IMR-90 (cell line): Measurements from ENCODE around the gene ETV3L. TPM values are rescaled to one million over a fixed set of nuclear protein-coding genes. Genes with fewer than 3 reads are reported as not detected.

Experiments used
- ATAC-seq: fragments of 200-7000 bp; cut with Tn5 transposase; 2 replicates; pipeline ENCODE4 v1.9.1; 2020; ENCODE audit warnings: low read depth, mild to moderate bottlenecking, moderate library complexity
- BruUV-seq: library from RNA; stranded (reverse); fragments of 400-500 nt; replicated peaks from 2 replicates; lab custom pipeline; 2021; lab: Mats Ljungman, UMichigan
- CTCF ChIA-PET: fragments of 300-600 bp; formaldehyde crosslinking; extraction: SDS; loops from one replicate; lab custom pipeline; 2021; ENCODE audit warnings: antibody characterized with exemption; lab: Yijun Ruan, JAX
- POLR2A ChIA-PET: fragments of 300-600 bp; sonication (Branson Sonifier 250); formaldehyde crosslinking; loops from one replicate; lab custom pipeline; 2022; ENCODE audit warnings: antibody characterized with exemption; ENCODE audit not compliant: unreplicated experiment; lab: Charles Lee
- DNase-seq: peaks from one replicate; pipeline ENCODE4 v3.0.0; 2013
- H2AFZ ChIP-seq: replicated peaks from 2 replicates; pipeline ENCODE3; 2013; ENCODE audit warnings: low read length, mild to moderate bottlenecking; ENCODE audit not compliant: poor library complexity
- H2AK5ac ChIP-seq: 2 replicates; pipeline ENCODE4 v1.6.1; 2013; ENCODE audit warnings: low read depth, low read length, inconsistent platforms
- H2AK9ac ChIP-seq: replicated peaks from 2 replicates; pipeline ENCODE3; 2013; ENCODE audit warnings: mild to moderate bottlenecking, low read depth, low read length, moderate library complexity; ENCODE audit not compliant: poor library complexity
- H2BK120ac ChIP-seq: 2 replicates; pipeline ENCODE4 v1.6.1; 2013; ENCODE audit warnings: low read depth, low read length, inconsistent platforms
- H2BK15ac ChIP-seq: 3 replicates; pipeline ENCODE4 v1.6.1; 2013; ENCODE audit warnings: low read depth, low read length, inconsistent platforms
- H2BK20ac ChIP-seq: 2 replicates; pipeline ENCODE4 v1.6.1; 2013; ENCODE audit warnings: low read depth, mild to moderate bottlenecking, inconsistent platforms, low read length, moderate library complexity
- H2BK5ac ChIP-seq: 2 replicates; pipeline ENCODE4 v1.6.1; 2013; ENCODE audit warnings: mild to moderate bottlenecking, low read depth, low read length, inconsistent platforms; ENCODE audit not compliant: poor library complexity, severe bottlenecking
- H3K14ac ChIP-seq: replicated peaks from 2 replicates; pipeline ENCODE4 v1.6.1; 2013; ENCODE audit warnings: low read depth, low read length, inconsistent platforms
- H3K18ac ChIP-seq: 2 replicates; pipeline ENCODE4 v1.6.1; 2013; ENCODE audit warnings: low read depth, low read length, control low read depth
- H3K23ac ChIP-seq: 2 replicates; pipeline ENCODE4 v1.6.1; 2013; ENCODE audit warnings: low read depth, low read length, inconsistent platforms
- H3K27ac ChIP-seq: 2 replicates; pipeline ENCODE4 v1.5.1; 2013; ENCODE audit warnings: mild to moderate bottlenecking, control low read depth, low read length; ENCODE audit not compliant: insufficient read depth
- H3K27me3 ChIP-seq: 2 replicates; pipeline ENCODE4 v1.6.1; 2013; ENCODE audit warnings: low read length; ENCODE audit not compliant: control insufficient read depth, insufficient read depth
- H3K36me3 ChIP-seq: 2 replicates; pipeline ENCODE4 v1.6.1; 2013; ENCODE audit warnings: low read length, mixed read lengths; ENCODE audit not compliant: control insufficient read depth, insufficient read depth
- H3K4ac ChIP-seq: 2 replicates; pipeline ENCODE4 v1.6.1; 2013; ENCODE audit warnings: low read depth, low read length, inconsistent platforms
- H3K4me1 ChIP-seq: 2 replicates; pipeline ENCODE4 v1.6.1; 2013; ENCODE audit warnings: low read length, mixed read lengths; ENCODE audit not compliant: control insufficient read depth, insufficient read depth
- H3K4me2 ChIP-seq: 2 replicates; pipeline ENCODE4 v1.6.1; 2013; ENCODE audit warnings: low read depth, mild to moderate bottlenecking, control low read depth, low read length, moderate library complexity
- H3K4me3 ChIP-seq: 2 replicates; pipeline ENCODE4 v1.5.1; 2013; ENCODE audit warnings: low read depth, mild to moderate bottlenecking, control low read depth, low read length, moderate library complexity; ENCODE audit not compliant: insufficient read depth
- H3K56ac ChIP-seq: 2 replicates; pipeline ENCODE4 v1.6.1; 2013; ENCODE audit warnings: low read length, inconsistent platforms; ENCODE audit not compliant: insufficient read depth; ENCODE audit errors: extremely low read depth
- H3K79me1 ChIP-seq, 2 experiments: 2 replicates each; pipeline ENCODE4 v1.6.1; 2013; ENCODE audit warnings: low read length in 2 of 2, inconsistent platforms in 1 of 2, low read depth in 1 of 2
- H3K9ac ChIP-seq: 2 replicates; pipeline ENCODE4 v1.6.1; 2013; ENCODE audit warnings: low read depth, low read length, control low read depth
- H3K9me1 ChIP-seq: 2 replicates; pipeline ENCODE4 v1.6.1; 2013; ENCODE audit warnings: low read length, inconsistent platforms; ENCODE audit not compliant: insufficient read depth
- H3K9me3 ChIP-seq: 2 replicates; pipeline ENCODE4 v1.6.1; 2013; ENCODE audit warnings: low read length; ENCODE audit not compliant: control insufficient read depth, insufficient read depth
- H4K20me1 ChIP-seq: 2 replicates; pipeline ENCODE4 v1.6.1; 2013; ENCODE audit warnings: low read length, inconsistent platforms; ENCODE audit not compliant: insufficient read depth
- H4K5ac ChIP-seq: 2 replicates; pipeline ENCODE4 v1.6.1; 2013; ENCODE audit warnings: mild to moderate bottlenecking, low read depth, low read length, control low read depth
- H4K8ac ChIP-seq, 2 experiments: 2 replicates each; pipeline ENCODE4 v1.6.1; 2013; ENCODE audit warnings: low read depth in 2 of 2, low read length in 2 of 2, control low read depth in 1 of 2, inconsistent platforms in 1 of 2
- H4K91ac ChIP-seq: 2 replicates; pipeline ENCODE4 v1.6.1; 2013; ENCODE audit warnings: low read depth, low read length, inconsistent platforms; ENCODE audit not compliant: insufficient read depth
- BHLHE40 ChIP-seq: fragments of 150-350 bp; IDR thresholded peaks from 2 replicates; pipeline ENCODE4 v1.6.1; 2016; ENCODE audit warnings: mild to moderate bottlenecking, low read depth, low read length
- CEBPB ChIP-seq: IDR thresholded peaks from 2 replicates; pipeline ENCODE4 v1.6.1; 2012; ENCODE audit warnings: low read depth, low read length, improper control_type of control experiment
- CHD1 ChIP-seq: IDR thresholded peaks from 2 replicates; pipeline ENCODE4 v1.6.1; 2012; ENCODE audit warnings: low read depth, low read length, improper control_type of control experiment
- CTCF ChIP-seq: conservative IDR thresholded peaks from 2 replicates; pipeline ENCODE4 v1.5.1; 2012; ENCODE audit warnings: mild to moderate bottlenecking, low read depth, low read length, improper control_type of control experiment
- ELK1 ChIP-seq: fragments of 150-350 bp; IDR thresholded peaks from 2 replicates; pipeline ENCODE4 v1.6.1; 2016; ENCODE audit warnings: low read depth, mild to moderate bottlenecking, low read length, moderate library complexity, borderline replicate concordance
- FOS ChIP-seq: fragments of 150-350 bp; IDR thresholded peaks from 2 replicates; pipeline ENCODE4 v1.6.1; 2016; ENCODE audit warnings: low read depth, low read length
- MAFK ChIP-seq: IDR thresholded peaks from 2 replicates; pipeline ENCODE4 v1.6.1; 2012; ENCODE audit warnings: low read depth, low read length, improper control_type of control experiment
- MAZ ChIP-seq: IDR thresholded peaks from 2 replicates; pipeline ENCODE4 v1.6.1; 2012; ENCODE audit warnings: low read depth, mild to moderate bottlenecking, low read length, improper control_type of control experiment, moderate library complexity, borderline replicate concordance
- MXI1 ChIP-seq: IDR thresholded peaks from 2 replicates; pipeline ENCODE4 v1.6.1; 2012; ENCODE audit warnings: low read depth, mild to moderate bottlenecking, low read length, moderate library complexity, borderline replicate concordance
- NFE2L2 ChIP-seq: fragments of 150-350 bp; IDR thresholded peaks from 2 replicates; pipeline ENCODE4 v1.6.1; 2016; ENCODE audit warnings: low read depth, mild to moderate bottlenecking, low read length
- POLR2A ChIP-seq: IDR thresholded peaks from 2 replicates; pipeline ENCODE4 v1.6.1; 2012; ENCODE audit warnings: mild to moderate bottlenecking, low read depth, low read length
- RAD21 ChIP-seq: IDR thresholded peaks from 2 replicates; pipeline ENCODE4 v1.6.1; 2012; ENCODE audit warnings: low read length, improper control_type of control experiment
- RCOR1 ChIP-seq: IDR thresholded peaks from 2 replicates; pipeline ENCODE4 v1.6.1; 2012; ENCODE audit warnings: mild to moderate bottlenecking, low read length, improper control_type of control experiment; ENCODE audit not compliant: insufficient replicate concordance
- RFX5 ChIP-seq: IDR thresholded peaks from 2 replicates; pipeline ENCODE4 v1.8.0; 2012; ENCODE audit warnings: low read depth, mild to moderate bottlenecking, low read length, moderate library complexity
- SMC3 ChIP-seq: fragments of 150-350 bp; IDR thresholded peaks from 2 replicates; pipeline ENCODE4 v1.6.1; 2016; ENCODE audit warnings: low read depth, mild to moderate bottlenecking, antibody characterized with exemption, low read length, moderate library complexity
- USF2 ChIP-seq: fragments of 150-350 bp; IDR thresholded peaks from 2 replicates; pipeline ENCODE4 v1.6.1; 2017; ENCODE audit warnings: mild to moderate bottlenecking, antibody characterized with exemption, low read length, low read depth
- WGBS, 2 experiments: methylation state at CpG; one replicate each; pipeline versions ENCODE4 v1.1.5 to v1.1.7; 2013; ENCODE audit warnings: missing lambda C conversion rate in 2 of 2; ENCODE audit not compliant: insufficient read length in 1 of 2; ENCODE audit errors: extremely low coverage in 2 of 2; 5-methylcytosine and 5-hydroxymethylcytosine counted together
- dilution Hi-C: fragments of 300-500 bp; cut with HindIII; formaldehyde crosslinking; loops from one replicate; pipeline ENCODE4 v1.14.3; 2018; ENCODE audit warnings: low sequenced_read_pairs; ENCODE audit not compliant: unreplicated experiment
- in situ Hi-C: fragments of 300-500 bp; cut with MboI; formaldehyde crosslinking; loops from 3 replicates; pipeline ENCODE4 v1.14.3; 2019; ENCODE audit warnings: low sequenced_read_pairs, inconsistent platforms, mixed read lengths
- intact Hi-C: fragments of 100-400 bp; cut with micrococcal nuclease; formaldehyde crosslinking; loops from 2 replicates; pipeline ENCODE4 v1.10.0; 2022
- polyA plus RNA-seq, 3 experiments: library from polyadenylated mRNA; depleted of rRNA; stranded (reverse); fragments of >200 nt; gene quantifications; 2 replicates each; pipeline ENCODE4 v1.2.3, GENCODE V29; 2012; ENCODE audit warnings: low replicate concordance in 1 of 3
- total RNA-seq: library from RNA; depleted of rRNA; stranded (reverse); fragments of >200 nt; gene quantifications from 2 replicates; pipeline ENCODE4 v1.2.3, GENCODE V29; 2012

Gene ETV3L
- total and polyA plus RNA-seq, 2 of the 4 experiments (the other 2 are of a cell fraction), result not detected

- H4K8ac ChIP-seq, result no peak overlapping the region
- TF ChIP-seq POLR2A (no peak), FOS (no peak), CHD1 (no peak), USF2 (no peak), MXI1 (no peak), SMC3 (no peak), RAD21 (no peak), MAZ (no peak), RCOR1 (no peak), NFE2L2 (no peak), ELK1 (no peak), CTCF (no peak), BHLHE40 (no peak), MAFK (no peak), RFX5 (no peak), CEBPB (no peak)
- no peak overlapping the region for H2AK9ac ChIP-seq
- H3K9me3 ChIP-seq, result no peaks in the 10 kb centered on the region
- in situ Hi-C loops, result loop anchor here (5.0 kb wide), 1 partner anchor 63 kb away; no protein-coding TSS in a partner anchor
- CTCF ChIA-PET, result interaction anchor here (0.5 to 4.7 kb wide), 17 partner anchors 9 to 75 kb away, joined by 3 to 88 read pairs (median 4); partner anchors contain the start of genes ARHGEF11 and ETV3L
- no peak overlapping the region for H4K91ac ChIP-seq
- H3K4ac ChIP-seq, result no peak overlapping the region
- H3K56ac ChIP-seq, result no peak overlapping the region
- dilution Hi-C loops, result no loop called here
- WGBS, 2 experiments, result 60% methylated on average over 1 of the region's 9 CpGs; no CpG with 5 or more reads in 1 of the 2 experiments
- no peak overlapping the region for H3K9ac ChIP-seq
- BruUV-seq, result no TSS peak
- no peaks in the 10 kb centered on the region for H3K79me1 ChIP-seq
- H3K18ac ChIP-seq, result no peak overlapping the region
- no peak for ATAC-seq
- POLR2A ChIA-PET, result interaction anchor here (1.0 kb wide), 1 partner anchor 15 kb away, joined by 4 read pairs; no protein-coding TSS in a partner anchor
- H2BK20ac ChIP-seq, result no peak overlapping the region
- intact Hi-C loops, result loop anchor here (1.0 to 10.0 kb wide), 4 partner anchors 48 to 399 kb away; partner anchors contain the start of gene ETV3
- no peaks in the 10 kb centered on the region for H3K36me3 ChIP-seq
- H4K5ac ChIP-seq, result no peak overlapping the region
- H3K4me2 ChIP-seq, result no peak overlapping the region
- peak overlapping the region; percentile 26 for H2AFZ ChIP-seq
- no peaks in the 10 kb centered on the region; the same call in 1 of the 2 replicates for H3K27me3 ChIP-seq
- H3K4me1 ChIP-seq, result no peaks in the 10 kb centered on the region; the same call in 1 of the 2 replicates
- no peak overlapping the region for H3K4me3 ChIP-seq
- no peak overlapping the region for H2BK5ac ChIP-seq
- no peak overlapping the region for H3K27ac ChIP-seq
- no peak overlapping the region for H2BK15ac ChIP-seq
- H3K9me1 ChIP-seq, result no peaks in the 10 kb centered on the region
- no peak overlapping the region for H2AK5ac ChIP-seq
- H2BK120ac ChIP-seq, result no peak overlapping the region
- no peak overlapping the region for H3K23ac ChIP-seq
- no peaks in the 10 kb centered on the region for H4K20me1 ChIP-seq
- H3K14ac ChIP-seq, result no peak overlapping the region
- no peak for DNase-seq
These were observed 9.8 kb downstream of the ETV3L start for GRCh38 chr1:157089789-157090188.
